Measurements from ENCODE around the gene UQCRQ.

Gene UQCRQ

DNA sequence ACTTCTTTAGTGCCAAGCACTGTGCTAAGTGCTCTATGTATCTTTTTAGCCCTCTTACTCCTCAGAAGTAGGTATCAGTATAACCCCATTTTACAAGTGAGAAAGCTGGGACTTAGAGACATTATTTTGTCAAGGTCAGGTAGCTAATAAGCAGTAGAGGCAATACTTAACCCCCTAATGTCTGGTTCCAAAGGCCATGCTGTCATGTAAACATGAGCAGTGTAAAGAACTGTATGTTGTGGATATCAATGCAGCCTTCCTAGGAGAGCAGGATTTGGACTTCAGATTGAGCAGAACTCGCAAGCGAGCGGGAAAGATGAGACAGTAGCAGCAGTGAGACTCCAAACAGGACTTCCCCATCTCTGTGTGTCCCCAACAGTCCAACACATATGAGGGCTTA is 32.4 kb upstream of the UQCRQ start:
- Histone ChIP-seq H3K27ac (no peak overlapping the region), H3K4me3 (no peak overlapping the region)
- TF ChIP-seq, protein P1, sequence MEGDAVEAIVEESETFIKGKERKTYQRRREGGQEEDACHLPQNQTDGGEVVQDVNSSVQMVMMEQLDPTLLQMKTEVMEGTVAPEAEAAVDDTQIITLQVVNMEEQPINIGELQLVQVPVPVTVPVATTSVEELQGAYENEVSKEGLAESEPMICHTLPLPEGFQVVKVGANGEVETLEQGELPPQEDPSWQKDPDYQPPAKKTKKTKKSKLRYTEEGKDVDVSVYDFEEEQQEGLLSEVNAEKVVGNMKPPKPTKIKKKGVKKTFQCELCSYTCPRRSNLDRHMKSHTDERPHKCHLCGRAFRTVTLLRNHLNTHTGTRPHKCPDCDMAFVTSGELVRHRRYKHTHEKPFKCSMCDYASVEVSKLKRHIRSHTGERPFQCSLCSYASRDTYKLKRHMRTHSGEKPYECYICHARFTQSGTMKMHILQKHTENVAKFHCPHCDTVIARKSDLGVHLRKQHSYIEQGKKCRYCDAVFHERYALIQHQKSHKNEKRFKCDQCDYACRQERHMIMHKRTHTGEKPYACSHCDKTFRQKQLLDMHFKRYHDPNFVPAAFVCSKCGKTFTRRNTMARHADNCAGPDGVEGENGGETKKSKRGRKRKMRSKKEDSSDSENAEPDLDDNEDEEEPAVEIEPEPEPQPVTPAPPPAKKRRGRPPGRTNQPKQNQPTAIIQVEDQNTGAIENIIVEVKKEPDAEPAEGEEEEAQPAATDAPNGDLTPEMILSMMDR (IDR thresholded peaks at IDR 0.05) = no peak
- no peak for DNase-seq (ENCODE audit: low spot score)

DNA sequence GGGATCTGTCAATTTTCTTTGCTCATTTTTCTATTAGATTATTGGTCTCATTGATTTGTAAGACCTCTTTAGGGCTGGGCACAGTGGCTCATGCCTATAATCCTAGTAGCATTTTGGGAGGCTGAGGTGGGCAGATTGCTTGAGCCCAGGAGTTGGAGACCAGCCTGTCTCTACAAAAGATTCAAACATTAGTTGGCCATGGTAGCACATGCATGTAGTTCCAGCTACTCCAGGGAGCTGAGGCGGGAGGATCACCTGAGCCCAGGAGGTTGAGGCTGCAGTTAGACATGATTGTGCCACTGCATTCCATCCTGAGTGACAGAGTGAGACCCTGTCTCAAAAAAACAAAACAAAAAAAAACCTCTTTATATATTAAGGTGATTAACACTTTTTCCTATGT is 29.6 kb upstream of the UQCRQ start:
- TF ChIP-seq, protein P1 (IDR thresholded peaks at IDR 0.05) = no peak
- Histone ChIP-seq H3K4me3 (no peak overlapping the region), H3K27ac (no peak overlapping the region)
- no peak for DNase-seq (ENCODE audit: low spot score)

DNA sequence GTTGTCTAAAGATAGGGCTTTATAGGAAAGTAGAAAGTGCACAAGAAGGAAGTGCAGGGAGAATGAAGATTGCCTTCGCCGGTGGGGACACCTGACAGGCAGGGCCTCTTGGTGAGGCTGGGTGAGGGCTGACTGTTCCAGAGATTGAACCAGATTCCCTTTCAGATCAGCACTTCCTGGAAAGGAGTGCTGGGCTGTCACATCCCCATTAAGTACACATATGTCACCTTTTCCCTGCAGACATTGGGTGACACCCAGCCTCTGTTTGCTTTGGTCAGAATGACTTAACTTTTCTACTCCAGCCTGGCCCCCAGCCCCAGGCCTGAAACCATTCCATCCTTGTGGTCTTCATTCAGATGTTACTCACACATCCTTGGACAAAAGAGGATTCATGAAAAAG is 28.6 kb upstream of the UQCRQ start:
- no peak for DNase-seq (ENCODE audit: low spot score)
- TF ChIP-seq, protein P1 (IDR thresholded peaks at IDR 0.05) = no peak
- H3K4me3 ChIP-seq = no peak overlapping the region
- no peak overlapping the region for H3K27ac ChIP-seq

DNA sequence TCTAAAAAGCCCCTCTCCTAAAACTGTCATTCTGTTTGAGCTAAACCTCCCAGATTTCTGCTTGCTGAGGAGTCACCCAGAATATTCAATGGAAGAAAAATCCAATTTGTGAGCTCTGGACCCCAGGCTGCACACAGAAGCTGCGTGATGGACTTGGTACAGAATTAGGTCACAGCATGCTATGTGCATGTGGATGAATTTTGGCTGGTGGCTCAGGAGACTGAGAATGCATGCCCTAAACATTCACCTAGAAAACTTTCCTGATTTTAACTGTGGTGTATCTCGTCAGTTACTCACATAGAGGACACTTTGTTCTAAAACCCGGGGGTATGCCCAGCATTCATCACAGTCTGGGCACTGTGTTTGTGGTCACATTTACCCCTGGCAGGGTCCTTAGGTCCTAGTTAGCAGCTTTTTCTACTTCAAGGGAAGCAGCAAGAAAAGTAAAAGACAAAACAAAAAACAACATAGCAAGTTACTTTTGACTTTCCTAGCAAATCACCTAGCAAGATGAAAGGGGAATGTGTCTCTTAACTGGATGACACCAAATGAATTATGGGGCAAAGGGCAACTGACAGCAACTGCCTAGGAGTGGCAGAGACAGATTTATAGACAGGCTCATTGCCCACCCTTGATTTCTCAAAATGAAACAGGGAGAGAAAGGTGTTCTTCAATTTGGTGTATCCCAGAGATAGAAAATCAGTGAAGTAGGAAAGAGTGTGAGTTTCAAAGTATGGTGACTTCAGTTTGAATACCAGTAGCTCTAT is 27.7 kb upstream of the UQCRQ start:
- no peak for DNase-seq (ENCODE audit: low spot score)
- Histone ChIP-seq H3K27ac (peak overlapping the region in 1 of 2 donors; percentile 51), H3K4me3 (no peak overlapping the region)
- TF ChIP-seq, protein P1 (IDR thresholded peaks at IDR 0.05) = no peak

DNA sequence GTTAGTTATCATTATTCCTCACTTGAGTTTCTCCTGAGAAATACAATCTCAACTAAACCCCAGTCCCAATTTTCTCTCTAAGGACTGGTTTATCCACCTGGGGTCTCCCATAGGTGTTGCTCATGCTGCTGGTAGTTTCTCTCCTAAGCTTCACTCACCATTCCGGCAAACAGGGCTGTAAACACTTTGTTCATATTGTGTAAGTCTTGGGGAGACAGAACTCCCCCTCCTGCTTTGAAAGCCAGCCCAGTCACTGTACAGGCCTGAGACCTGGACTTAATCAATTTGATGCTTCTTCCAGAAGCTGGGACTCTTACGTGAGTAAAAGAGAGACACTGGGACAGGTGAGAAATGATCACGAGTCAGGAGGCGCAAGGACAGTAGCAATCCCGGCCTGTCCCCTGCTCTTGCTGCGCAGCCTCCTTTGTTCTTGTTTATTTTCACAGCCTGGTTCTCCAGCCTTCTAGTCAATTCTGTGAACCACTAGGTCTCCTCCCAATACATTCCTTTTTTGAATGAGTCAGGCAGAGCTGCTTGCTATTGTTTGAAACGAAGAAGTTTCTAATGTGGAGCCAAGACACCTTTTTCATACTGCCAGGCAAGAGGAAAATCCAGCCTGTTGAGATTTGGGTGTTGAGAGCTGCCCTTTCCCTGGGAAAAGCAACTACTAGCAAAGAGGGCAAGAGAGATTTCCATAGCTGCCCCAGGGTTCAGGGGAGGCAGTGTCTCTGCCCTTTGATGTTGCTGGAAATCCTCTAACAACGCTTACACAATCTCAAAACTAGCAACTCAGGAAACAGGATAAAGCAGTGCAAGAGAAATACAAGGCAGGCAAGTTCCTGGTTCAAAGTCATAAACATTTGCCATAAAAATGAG is 26.8 kb upstream of the UQCRQ start:
- no peak overlapping the region for H3K4me3 ChIP-seq
- TF ChIP-seq, protein P1 (IDR thresholded peaks at IDR 0.05) = no peak
- peak overlapping the region in 1 of 2 donors; percentile 51 for H3K27ac ChIP-seq
- no peak for DNase-seq (ENCODE audit: low spot score)

DNA sequence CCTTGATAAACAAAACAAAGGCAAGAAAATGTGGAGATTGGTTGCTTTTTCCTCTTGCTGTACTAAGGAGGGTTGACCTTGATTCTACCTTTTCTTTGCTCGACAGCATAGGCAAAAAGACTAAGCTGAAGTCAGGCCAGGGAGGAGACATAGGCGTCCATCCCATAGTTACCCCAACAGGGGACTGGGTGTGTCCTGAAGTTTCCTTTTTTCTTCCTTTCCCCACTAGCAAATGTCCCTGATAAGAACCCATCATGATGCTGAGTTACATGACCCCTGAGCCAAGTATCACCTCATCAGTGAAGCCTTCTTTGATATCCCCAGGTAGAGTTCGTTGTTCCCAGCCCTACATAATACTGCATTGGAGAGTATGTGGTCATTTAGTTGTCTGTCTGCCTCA is 26.1 kb upstream of the UQCRQ start:
- H3K4me3 ChIP-seq = no peak overlapping the region
- DNase-seq (ENCODE audit: low spot score) = no peak
- H3K27ac ChIP-seq = peak overlapping the region in 1 of 2 donors; percentile 51
- TF ChIP-seq, protein P1 (IDR thresholded peaks at IDR 0.05) = no peak

Data from coronary artery (tissue), 2 donors.